WTC11 (cell line): ENCODE data around the gene LAMTOR4. TPM values are rescaled to one million over a fixed set of nuclear protein-coding genes. Genes with fewer than 3 reads are reported as not detected.

Source experiments
- ETV6 ChIP-seq: sonication (generic); formaldehyde crosslinking; IDR thresholded peaks from 2 replicates; pipeline ENCODE4 v1.8.1; 2022; ENCODE audit warnings: mild to moderate bottlenecking, missing genetic modification reagents
- FOXJ3 ChIP-seq: sonication (generic); formaldehyde crosslinking; IDR thresholded peaks from 2 replicates; pipeline ENCODE4 v1.9.0; 2021; ENCODE audit warnings: missing genetic modification reagents, mild to moderate bottlenecking, borderline replicate concordance
- FOXK1 ChIP-seq: sonication (generic); formaldehyde crosslinking; IDR thresholded peaks from 2 replicates; pipeline ENCODE4 v1.8.0; 2022; ENCODE audit warnings: mild to moderate bottlenecking, moderate library complexity, missing genetic modification reagents
- GABPB1 ChIP-seq: sonication (generic); formaldehyde crosslinking; IDR thresholded peaks from 2 replicates; pipeline ENCODE4 v1.8.1; 2023; ENCODE audit warnings: mild to moderate bottlenecking, missing genetic modification reagents
- GRHL2 ChIP-seq: fragments of 250-450 bp; sonication (Bioruptor Pico); IDR thresholded peaks from 2 replicates; pipeline ENCODE4 v1.8.0; 2022; ENCODE audit warnings: mild to moderate bottlenecking, moderate library complexity; ENCODE audit not compliant: insufficient replicate concordance, severe bottlenecking
- KAT7 ChIP-seq: sonication (generic); formaldehyde crosslinking; IDR thresholded peaks from 2 replicates; pipeline ENCODE4 v1.8.1; 2023; ENCODE audit warnings: missing genetic modification reagents, mild to moderate bottlenecking, borderline replicate concordance
- MYBL2 ChIP-seq: sonication (generic); formaldehyde crosslinking; IDR thresholded peaks from 2 replicates; pipeline ENCODE4 v1.8.1; 2023; ENCODE audit warnings: mild to moderate bottlenecking, moderate library complexity, missing genetic modification reagents
- SMAD3 ChIP-seq: sonication (generic); formaldehyde crosslinking; IDR thresholded peaks from 2 replicates; pipeline ENCODE4 v1.8.0; 2022; ENCODE audit warnings: missing genetic modification reagents, mild to moderate bottlenecking, borderline replicate concordance
- SP1 ChIP-seq: sonication (generic); formaldehyde crosslinking; conservative IDR thresholded peaks from 2 replicates; pipeline ENCODE4 v1.8.1; 2022; ENCODE audit warnings: missing genetic modification reagents
- TEAD1 ChIP-seq: sonication (generic); formaldehyde crosslinking; IDR thresholded peaks from 2 replicates; pipeline ENCODE4 v1.8.0; 2022; ENCODE audit warnings: mild to moderate bottlenecking, missing genetic modification reagents
- TEAD4 ChIP-seq: sonication (generic); formaldehyde crosslinking; IDR thresholded peaks from 2 replicates; pipeline ENCODE4 v1.8.0; 2022; ENCODE audit warnings: mild to moderate bottlenecking, missing genetic modification reagents
- ZNF263 ChIP-seq: sonication (generic); formaldehyde crosslinking; IDR thresholded peaks from 2 replicates; pipeline ENCODE4 v1.8.1; 2022; ENCODE audit warnings: low read depth, mild to moderate bottlenecking, moderate library complexity, missing genetic modification reagents
- total RNA-seq: library from RNA; stranded (reverse); gene quantifications from 3 replicates; pipeline ENCODE4 v1.2.3, GENCODE V29; 2021
- TF ChIP-seq, protein P1 (sequence below): sonication (generic); formaldehyde crosslinking; IDR thresholded peaks from 2 replicates; pipeline ENCODE4 v1.8.1; 2023; ENCODE audit warnings: mild to moderate bottlenecking, missing genetic modification reagents
- TF ChIP-seq, protein P2 (sequence below): fragments of 250-450 bp; sonication (Bioruptor Pico); IDR thresholded peaks from 2 replicates; pipeline ENCODE4 v1.8.0; 2021; ENCODE audit warnings: mild to moderate bottlenecking
- TF ChIP-seq, protein P3 (sequence below): fragments of 250-450 bp; sonication (Bioruptor Pico); IDR thresholded peaks from 2 replicates; pipeline ENCODE4 v2.1.2; 2022; ENCODE audit warnings: mild to moderate bottlenecking, moderate library complexity
- TF ChIP-seq, protein P4 (sequence below): sonication (generic); formaldehyde crosslinking; IDR thresholded peaks from 2 replicates; pipeline ENCODE4 v1.8.1; 2023; ENCODE audit warnings: mild to moderate bottlenecking, missing genetic modification reagents, borderline replicate concordance
- TF ChIP-seq, protein P5 (sequence below): sonication (generic); formaldehyde crosslinking; IDR thresholded peaks from 2 replicates; pipeline ENCODE4 v1.8.0; 2022; ENCODE audit warnings: mild to moderate bottlenecking, missing genetic modification reagents
- TF ChIP-seq, protein P6 (sequence below): sonication (generic); formaldehyde crosslinking; IDR thresholded peaks from 2 replicates; pipeline ENCODE4 v1.8.1; 2022; ENCODE audit warnings: mild to moderate bottlenecking, missing genetic modification reagents, moderate library complexity, borderline replicate concordance
- TF ChIP-seq, protein P7 (sequence below): sonication (generic); formaldehyde crosslinking; IDR thresholded peaks from 2 replicates; pipeline ENCODE4 v1.8.0; 2022; ENCODE audit warnings: mild to moderate bottlenecking, missing genetic modification reagents
- TF ChIP-seq, protein P8 (sequence below): sonication (generic); formaldehyde crosslinking; IDR thresholded peaks from 2 replicates; pipeline ENCODE4 v1.8.0; 2022; ENCODE audit warnings: mild to moderate bottlenecking, missing genetic modification reagents
- TF ChIP-seq, protein P9 (sequence below): sonication (generic); formaldehyde crosslinking; IDR thresholded peaks from 2 replicates; pipeline ENCODE4 v1.8.1; 2023; ENCODE audit warnings: mild to moderate bottlenecking, moderate library complexity, missing genetic modification reagents
- TF ChIP-seq, protein P10 (sequence below): sonication (generic); formaldehyde crosslinking; IDR thresholded peaks from 2 replicates; pipeline ENCODE4 v1.8.1; 2022; ENCODE audit warnings: low read depth, mild to moderate bottlenecking, moderate library complexity, missing genetic modification reagents, borderline replicate concordance

The LAMTOR4 gene
- total RNA-seq, 1 experiment from 2014 or later = 199 TPM

DNA sequence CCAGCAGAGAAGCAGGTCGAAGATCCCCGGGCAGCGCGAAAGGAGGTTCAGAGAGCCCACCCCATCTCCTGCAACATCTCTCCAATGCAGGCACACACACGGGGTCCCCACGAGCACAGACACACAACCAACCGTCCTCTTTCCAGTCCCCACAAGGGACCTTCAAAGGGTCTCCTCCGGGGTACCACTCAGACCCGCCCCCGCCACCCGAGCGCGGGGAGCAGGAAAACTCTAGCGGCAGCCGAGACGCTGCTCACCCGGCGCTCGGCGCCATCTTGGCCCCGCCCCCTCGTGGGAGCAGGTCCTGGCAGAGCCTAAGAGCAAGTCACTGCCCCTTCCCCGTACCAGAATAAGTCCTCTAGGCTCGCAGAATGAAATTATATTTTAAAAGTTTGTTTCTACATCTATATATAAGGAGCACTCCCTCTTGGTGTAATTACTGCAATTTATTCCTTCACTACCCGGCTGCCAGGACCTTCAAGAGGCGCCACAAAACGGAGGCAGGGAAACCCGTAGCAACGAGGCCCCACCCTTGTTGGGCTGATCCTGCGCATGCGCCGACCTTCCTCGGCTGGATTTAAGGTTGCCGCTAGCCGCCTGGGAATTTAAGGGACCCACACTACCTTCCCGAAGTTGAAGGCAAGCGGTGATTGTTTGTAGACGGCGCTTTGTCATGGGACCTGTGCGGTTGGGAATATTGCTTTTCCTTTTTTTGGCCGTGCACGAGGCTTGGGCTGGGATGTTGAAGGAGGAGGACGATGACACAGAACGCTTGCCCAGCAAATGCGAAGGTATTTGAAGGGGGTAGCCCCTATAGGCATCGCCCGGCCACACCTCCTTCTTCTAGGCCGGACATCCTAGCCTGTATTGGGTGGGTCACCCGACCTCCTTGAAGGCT is 29.4 kb upstream of the LAMTOR4 start, which contains the start of the genes CNPY4 and TAF6 (continued):
- TF ChIP-seq, protein P1, sequence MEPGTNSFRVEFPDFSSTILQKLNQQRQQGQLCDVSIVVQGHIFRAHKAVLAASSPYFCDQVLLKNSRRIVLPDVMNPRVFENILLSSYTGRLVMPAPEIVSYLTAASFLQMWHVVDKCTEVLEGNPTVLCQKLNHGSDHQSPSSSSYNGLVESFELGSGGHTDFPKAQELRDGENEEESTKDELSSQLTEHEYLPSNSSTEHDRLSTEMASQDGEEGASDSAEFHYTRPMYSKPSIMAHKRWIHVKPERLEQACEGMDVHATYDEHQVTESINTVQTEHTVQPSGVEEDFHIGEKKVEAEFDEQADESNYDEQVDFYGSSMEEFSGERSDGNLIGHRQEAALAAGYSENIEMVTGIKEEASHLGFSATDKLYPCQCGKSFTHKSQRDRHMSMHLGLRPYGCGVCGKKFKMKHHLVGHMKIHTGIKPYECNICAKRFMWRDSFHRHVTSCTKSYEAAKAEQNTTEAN = no peak
- TF ChIP-seq SP1 (CRISPR knock-in tag) (peak; percentile 75), TEAD1 (peak; percentile 68; the same call in 1 of the 2 replicates), SMAD3 (CRISPR knock-in tag) (peak; percentile 58; the same call in 1 of the 2 replicates), KAT7 (CRISPR knock-in tag) (no peak), FOXK1 (CRISPR knock-in tag) (0 out of 2 replicates have a peak, but pooled peaks have one; percentile 20), ZNF263 (CRISPR knock-in tag) (no peak), FOXJ3 (no peak), MYBL2 (CRISPR knock-in tag) (no peak), GRHL2 (no peak), ETV6 (CRISPR knock-in tag) (no peak), GABPB1 (peak; percentile 24; the same call in 1 of the 2 replicates), TEAD4 (CRISPR knock-in tag) (no peak)
- TF ChIP-seq, protein P2, sequence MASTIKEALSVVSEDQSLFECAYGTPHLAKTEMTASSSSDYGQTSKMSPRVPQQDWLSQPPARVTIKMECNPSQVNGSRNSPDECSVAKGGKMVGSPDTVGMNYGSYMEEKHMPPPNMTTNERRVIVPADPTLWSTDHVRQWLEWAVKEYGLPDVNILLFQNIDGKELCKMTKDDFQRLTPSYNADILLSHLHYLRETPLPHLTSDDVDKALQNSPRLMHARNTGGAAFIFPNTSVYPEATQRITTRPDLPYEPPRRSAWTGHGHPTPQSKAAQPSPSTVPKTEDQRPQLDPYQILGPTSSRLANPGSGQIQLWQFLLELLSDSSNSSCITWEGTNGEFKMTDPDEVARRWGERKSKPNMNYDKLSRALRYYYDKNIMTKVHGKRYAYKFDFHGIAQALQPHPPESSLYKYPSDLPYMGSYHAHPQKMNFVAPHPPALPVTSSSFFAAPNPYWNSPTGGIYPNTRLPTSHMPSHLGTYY (CRISPR knock-in tag) = no peak
- TF ChIP-seq, protein P3, sequence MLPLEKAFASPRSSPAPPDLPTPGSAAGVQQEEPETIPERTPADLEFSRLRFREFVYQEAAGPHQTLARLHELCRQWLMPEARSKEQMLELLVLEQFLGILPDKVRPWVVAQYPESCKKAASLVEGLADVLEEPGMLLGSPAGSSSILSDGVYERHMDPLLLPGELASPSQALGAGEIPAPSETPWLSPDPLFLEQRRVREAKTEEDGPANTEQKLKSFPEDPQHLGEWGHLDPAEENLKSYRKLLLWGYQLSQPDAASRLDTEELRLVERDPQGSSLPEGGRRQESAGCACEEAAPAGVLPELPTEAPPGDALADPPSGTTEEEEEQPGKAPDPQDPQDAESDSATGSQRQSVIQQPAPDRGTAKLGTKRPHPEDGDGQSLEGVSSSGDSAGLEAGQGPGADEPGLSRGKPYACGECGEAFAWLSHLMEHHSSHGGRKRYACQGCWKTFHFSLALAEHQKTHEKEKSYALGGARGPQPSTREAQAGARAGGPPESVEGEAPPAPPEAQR (CRISPR knock-in tag) = no peak
- TF ChIP-seq, protein P4, sequence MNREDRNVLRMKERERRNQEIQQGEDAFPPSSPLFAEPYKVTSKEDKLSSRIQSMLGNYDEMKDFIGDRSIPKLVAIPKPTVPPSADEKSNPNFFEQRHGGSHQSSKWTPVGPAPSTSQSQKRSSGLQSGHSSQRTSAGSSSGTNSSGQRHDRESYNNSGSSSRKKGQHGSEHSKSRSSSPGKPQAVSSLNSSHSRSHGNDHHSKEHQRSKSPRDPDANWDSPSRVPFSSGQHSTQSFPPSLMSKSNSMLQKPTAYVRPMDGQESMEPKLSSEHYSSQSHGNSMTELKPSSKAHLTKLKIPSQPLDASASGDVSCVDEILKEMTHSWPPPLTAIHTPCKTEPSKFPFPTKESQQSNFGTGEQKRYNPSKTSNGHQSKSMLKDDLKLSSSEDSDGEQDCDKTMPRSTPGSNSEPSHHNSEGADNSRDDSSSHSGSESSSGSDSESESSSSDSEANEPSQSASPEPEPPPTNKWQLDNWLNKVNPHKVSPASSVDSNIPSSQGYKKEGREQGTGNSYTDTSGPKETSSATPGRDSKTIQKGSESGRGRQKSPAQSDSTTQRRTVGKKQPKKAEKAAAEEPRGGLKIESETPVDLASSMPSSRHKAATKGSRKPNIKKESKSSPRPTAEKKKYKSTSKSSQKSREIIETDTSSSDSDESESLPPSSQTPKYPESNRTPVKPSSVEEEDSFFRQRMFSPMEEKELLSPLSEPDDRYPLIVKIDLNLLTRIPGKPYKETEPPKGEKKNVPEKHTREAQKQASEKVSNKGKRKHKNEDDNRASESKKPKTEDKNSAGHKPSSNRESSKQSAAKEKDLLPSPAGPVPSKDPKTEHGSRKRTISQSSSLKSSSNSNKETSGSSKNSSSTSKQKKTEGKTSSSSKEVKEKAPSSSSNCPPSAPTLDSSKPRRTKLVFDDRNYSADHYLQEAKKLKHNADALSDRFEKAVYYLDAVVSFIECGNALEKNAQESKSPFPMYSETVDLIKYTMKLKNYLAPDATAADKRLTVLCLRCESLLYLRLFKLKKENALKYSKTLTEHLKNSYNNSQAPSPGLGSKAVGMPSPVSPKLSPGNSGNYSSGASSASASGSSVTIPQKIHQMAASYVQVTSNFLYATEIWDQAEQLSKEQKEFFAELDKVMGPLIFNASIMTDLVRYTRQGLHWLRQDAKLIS (CRISPR knock-in tag) = no peak
- TF ChIP-seq, protein P5, sequence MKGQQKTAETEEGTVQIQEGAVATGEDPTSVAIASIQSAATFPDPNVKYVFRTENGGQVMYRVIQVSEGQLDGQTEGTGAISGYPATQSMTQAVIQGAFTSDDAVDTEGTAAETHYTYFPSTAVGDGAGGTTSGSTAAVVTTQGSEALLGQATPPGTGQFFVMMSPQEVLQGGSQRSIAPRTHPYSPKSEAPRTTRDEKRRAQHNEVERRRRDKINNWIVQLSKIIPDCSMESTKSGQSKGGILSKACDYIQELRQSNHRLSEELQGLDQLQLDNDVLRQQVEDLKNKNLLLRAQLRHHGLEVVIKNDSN (CRISPR knock-in tag) = no peak; the same call in none of the 2 replicates
- TF ChIP-seq, protein P6, sequence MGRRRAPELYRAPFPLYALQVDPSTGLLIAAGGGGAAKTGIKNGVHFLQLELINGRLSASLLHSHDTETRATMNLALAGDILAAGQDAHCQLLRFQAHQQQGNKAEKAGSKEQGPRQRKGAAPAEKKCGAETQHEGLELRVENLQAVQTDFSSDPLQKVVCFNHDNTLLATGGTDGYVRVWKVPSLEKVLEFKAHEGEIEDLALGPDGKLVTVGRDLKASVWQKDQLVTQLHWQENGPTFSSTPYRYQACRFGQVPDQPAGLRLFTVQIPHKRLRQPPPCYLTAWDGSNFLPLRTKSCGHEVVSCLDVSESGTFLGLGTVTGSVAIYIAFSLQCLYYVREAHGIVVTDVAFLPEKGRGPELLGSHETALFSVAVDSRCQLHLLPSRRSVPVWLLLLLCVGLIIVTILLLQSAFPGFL (CRISPR knock-in tag) = 0 out of 2 replicates have a peak, but pooled peaks have one; percentile 31
- TF ChIP-seq, protein P7, sequence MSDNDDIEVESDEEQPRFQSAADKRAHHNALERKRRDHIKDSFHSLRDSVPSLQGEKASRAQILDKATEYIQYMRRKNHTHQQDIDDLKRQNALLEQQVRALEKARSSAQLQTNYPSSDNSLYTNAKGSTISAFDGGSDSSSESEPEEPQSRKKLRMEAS (CRISPR knock-in tag) = peak; percentile 23; the same call in 1 of the 2 replicates
- TF ChIP-seq, protein P8, sequence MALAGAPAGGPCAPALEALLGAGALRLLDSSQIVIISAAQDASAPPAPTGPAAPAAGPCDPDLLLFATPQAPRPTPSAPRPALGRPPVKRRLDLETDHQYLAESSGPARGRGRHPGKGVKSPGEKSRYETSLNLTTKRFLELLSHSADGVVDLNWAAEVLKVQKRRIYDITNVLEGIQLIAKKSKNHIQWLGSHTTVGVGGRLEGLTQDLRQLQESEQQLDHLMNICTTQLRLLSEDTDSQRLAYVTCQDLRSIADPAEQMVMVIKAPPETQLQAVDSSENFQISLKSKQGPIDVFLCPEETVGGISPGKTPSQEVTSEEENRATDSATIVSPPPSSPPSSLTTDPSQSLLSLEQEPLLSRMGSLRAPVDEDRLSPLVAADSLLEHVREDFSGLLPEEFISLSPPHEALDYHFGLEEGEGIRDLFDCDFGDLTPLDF (CRISPR knock-in tag) = no peak
- TF ChIP-seq, protein P9, sequence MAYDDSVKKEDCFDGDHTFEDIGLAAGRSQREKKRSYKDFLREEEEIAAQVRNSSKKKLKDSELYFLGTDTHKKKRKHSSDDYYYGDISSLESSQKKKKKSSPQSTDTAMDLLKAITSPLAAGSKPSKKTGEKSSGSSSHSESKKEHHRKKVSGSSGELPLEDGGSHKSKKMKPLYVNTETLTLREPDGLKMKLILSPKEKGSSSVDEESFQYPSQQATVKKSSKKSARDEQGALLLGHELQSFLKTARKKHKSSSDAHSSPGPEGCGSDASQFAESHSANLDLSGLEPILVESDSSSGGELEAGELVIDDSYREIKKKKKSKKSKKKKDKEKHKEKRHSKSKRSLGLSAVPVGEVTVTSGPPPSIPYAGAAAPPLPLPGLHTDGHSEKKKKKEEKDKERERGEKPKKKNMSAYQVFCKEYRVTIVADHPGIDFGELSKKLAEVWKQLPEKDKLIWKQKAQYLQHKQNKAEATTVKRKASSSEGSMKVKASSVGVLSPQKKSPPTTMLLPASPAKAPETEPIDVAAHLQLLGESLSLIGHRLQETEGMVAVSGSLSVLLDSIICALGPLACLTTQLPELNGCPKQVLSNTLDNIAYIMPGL (CRISPR knock-in tag) = peak; percentile 42; the same call in 1 of the 2 replicates
- TF ChIP-seq, protein P10, sequence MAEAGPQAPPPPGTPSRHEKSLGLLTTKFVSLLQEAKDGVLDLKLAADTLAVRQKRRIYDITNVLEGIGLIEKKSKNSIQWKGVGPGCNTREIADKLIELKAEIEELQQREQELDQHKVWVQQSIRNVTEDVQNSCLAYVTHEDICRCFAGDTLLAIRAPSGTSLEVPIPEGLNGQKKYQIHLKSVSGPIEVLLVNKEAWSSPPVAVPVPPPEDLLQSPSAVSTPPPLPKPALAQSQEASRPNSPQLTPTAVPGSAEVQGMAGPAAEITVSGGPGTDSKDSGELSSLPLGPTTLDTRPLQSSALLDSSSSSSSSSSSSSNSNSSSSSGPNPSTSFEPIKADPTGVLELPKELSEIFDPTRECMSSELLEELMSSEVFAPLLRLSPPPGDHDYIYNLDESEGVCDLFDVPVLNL = no peak
